Liver (tissue), 9 donors: ENCODE measurements around the gene PBX4. TPM values are rescaled to one million over a fixed set of nuclear protein-coding genes. Genes with fewer than 3 reads are reported as not detected.

Source experiments
- DNase-seq: peaks from one replicate; pipeline ENCODE4 v3.0.0-alpha.2; 2017; ENCODE audit warnings: low spot score
- H3K27ac ChIP-seq, 2 donors: one replicate each; pipeline ENCODE4 v1.7.0; 2013; ENCODE audit warnings: inconsistent platforms in 2 of 2, low read length in 2 of 2, control low read depth in 1 of 2, low read depth in 1 of 2, mild to moderate bottlenecking in 1 of 2
- H3K27me3 ChIP-seq, 4 donors: one replicate each; pipeline versions ENCODE4 v1.6.1 to v1.7.0; 2013; ENCODE audit warnings: low read length in 3 of 4, inconsistent platforms in 1 of 4, mild to moderate bottlenecking in 1 of 4, moderate library complexity in 1 of 4; ENCODE audit not compliant: control insufficient read depth in 4 of 4, insufficient read depth in 4 of 4
- H3K36me3 ChIP-seq, 4 donors: one replicate each; pipeline versions ENCODE4 v1.6.1 to v1.7.0; 2013; ENCODE audit warnings: low read length in 3 of 4, mild to moderate bottlenecking in 3 of 4, low read depth in 1 of 4, moderate library complexity in 1 of 4; ENCODE audit not compliant: control insufficient read depth in 4 of 4, insufficient read depth in 3 of 4
- H3K4me1 ChIP-seq, 4 donors: one replicate each; pipeline versions ENCODE4 v1.6.1 to v1.7.0; 2013; ENCODE audit warnings: low read length in 3 of 4, mild to moderate bottlenecking in 3 of 4, moderate library complexity in 1 of 4; ENCODE audit not compliant: control insufficient read depth in 4 of 4, insufficient read depth in 4 of 4
- H3K4me3 ChIP-seq, 3 donors: one replicate each; pipeline versions ENCODE4 v1.6.1 to v1.7.0; 2013; ENCODE audit warnings: low read length in 3 of 3, control low read depth in 1 of 3, low read depth in 1 of 3, mild to moderate bottlenecking in 1 of 3
- H3K9ac ChIP-seq, 2 donors: one replicate each; pipeline ENCODE4 v1.7.0; 2013; ENCODE audit warnings: low read length in 2 of 2, mild to moderate bottlenecking in 2 of 2, moderate library complexity in 2 of 2, control low read depth in 1 of 2, low read depth in 1 of 2
- H3K9me3 ChIP-seq, 4 donors: one replicate each; pipeline versions ENCODE4 v1.6.1 to v1.7.0; 2013; ENCODE audit warnings: low read length in 3 of 4; ENCODE audit not compliant: control insufficient read depth in 4 of 4
- EGR1 ChIP-seq, 2 donors: IDR thresholded peaks; 2 replicates each; pipeline ENCODE4 v1.6.1; 2016 to 2018; ENCODE audit warnings: antibody characterized with exemption in 2 of 2, low read depth in 2 of 2
- FOXA2 ChIP-seq: IDR thresholded peaks from 2 replicates; pipeline ENCODE4 v1.6.1; 2016; ENCODE audit warnings: antibody characterized with exemption
- GABPA ChIP-seq, 2 donors: IDR thresholded peaks in 1 of 2; conservative IDR thresholded peaks in 1 of 2; 2 replicates each; pipeline ENCODE4 v1.6.1; 2016; ENCODE audit warnings: antibody characterized with exemption in 2 of 2, mild to moderate bottlenecking in 1 of 2, moderate library complexity in 1 of 2
- HNF4A ChIP-seq, 2 donors: conservative IDR thresholded peaks; 2 replicates each; pipeline ENCODE4 v1.6.1; 2016; ENCODE audit warnings: antibody characterized with exemption in 2 of 2, mild to moderate bottlenecking in 2 of 2
- HNF4G ChIP-seq: IDR thresholded peaks from 2 replicates; pipeline ENCODE4 v1.6.1; 2016; ENCODE audit warnings: antibody characterized with exemption
- NR2F2 ChIP-seq: IDR thresholded peaks from 2 replicates; pipeline ENCODE4 v1.6.1; 2016; ENCODE audit warnings: antibody characterized with exemption
- RAD21 ChIP-seq, 2 donors: IDR thresholded peaks; 2 replicates each; pipeline ENCODE4 v1.6.1; 2016; ENCODE audit warnings: antibody characterized with exemption in 2 of 2, mild to moderate bottlenecking in 2 of 2
- SP1 ChIP-seq: IDR thresholded peaks from 2 replicates; pipeline ENCODE4 v1.6.1; 2018; ENCODE audit warnings: antibody characterized with exemption, mild to moderate bottlenecking
- TAF1 ChIP-seq: conservative IDR thresholded peaks from 2 replicates; pipeline ENCODE4 v1.6.1; 2016; ENCODE audit warnings: antibody characterized with exemption, mild to moderate bottlenecking
- YY1 ChIP-seq: IDR thresholded peaks from 2 replicates; pipeline ENCODE4 v1.6.1; 2016; ENCODE audit warnings: antibody characterized with exemption, mild to moderate bottlenecking
- WGBS: extraction: QIAGEN DNeasy Blood & Tissue Kit; methylation state at CpG from one replicate; pipeline ENCODE4 v1.1.7; 2013; 5-methylcytosine and 5-hydroxymethylcytosine counted together
- polyA plus RNA-seq, 2 donors: library from polyadenylated mRNA; stranded (reverse) in 1 of 2; unstranded in 1 of 2; fragments of 200-250 nt in 1 of 2; fragments of >200 nt in 1 of 2; fragmentation: Nextera tagmentation in 1 of 2; extraction: Ambion mirVana in 1 of 2; gene quantifications; one replicate each; pipeline versions ENCODE4 v1.2.1 to v1.2.3, GENCODE V29; 2013 to 2015
- total RNA-seq, 2 donors: library from RNA; depleted of rRNA; stranded (reverse); fragments of >200 nt; gene quantifications; one replicate each; pipeline ENCODE4 v1.2.3, GENCODE V29; 2014
- TF ChIP-seq, protein P1 (sequence below): IDR thresholded peaks from 2 replicates; pipeline ENCODE4 v1.6.1; 2016; ENCODE audit warnings: antibody characterized with exemption
- TF ChIP-seq, protein P2 (sequence below): fragments of 150-350 bp; IDR thresholded peaks from 2 replicates; pipeline ENCODE4 v1.5.1; 2017; ENCODE audit warnings: improper control_type of control experiment, low read depth, low read length; ENCODE audit not compliant: missing input control
- TF ChIP-seq, protein P3 (sequence below): IDR thresholded peaks from 2 replicates; pipeline ENCODE4 v1.6.1; 2016; ENCODE audit warnings: antibody characterized with exemption
- TF ChIP-seq, protein P4 (sequence below): IDR thresholded peaks from 2 replicates; pipeline ENCODE4 v1.6.1; 2016; ENCODE audit warnings: antibody characterized with exemption
- donor health status: healthy.
- donor health status: healthy.
- donor health status: healthy.
- donor health status: healthy.
- donor health status: healthy.

The PBX4 gene
- total and polyA plus RNA-seq, 4 donors = 0.19 to 0.59 (median 0.21) TPM; not detected in 1

DNA sequence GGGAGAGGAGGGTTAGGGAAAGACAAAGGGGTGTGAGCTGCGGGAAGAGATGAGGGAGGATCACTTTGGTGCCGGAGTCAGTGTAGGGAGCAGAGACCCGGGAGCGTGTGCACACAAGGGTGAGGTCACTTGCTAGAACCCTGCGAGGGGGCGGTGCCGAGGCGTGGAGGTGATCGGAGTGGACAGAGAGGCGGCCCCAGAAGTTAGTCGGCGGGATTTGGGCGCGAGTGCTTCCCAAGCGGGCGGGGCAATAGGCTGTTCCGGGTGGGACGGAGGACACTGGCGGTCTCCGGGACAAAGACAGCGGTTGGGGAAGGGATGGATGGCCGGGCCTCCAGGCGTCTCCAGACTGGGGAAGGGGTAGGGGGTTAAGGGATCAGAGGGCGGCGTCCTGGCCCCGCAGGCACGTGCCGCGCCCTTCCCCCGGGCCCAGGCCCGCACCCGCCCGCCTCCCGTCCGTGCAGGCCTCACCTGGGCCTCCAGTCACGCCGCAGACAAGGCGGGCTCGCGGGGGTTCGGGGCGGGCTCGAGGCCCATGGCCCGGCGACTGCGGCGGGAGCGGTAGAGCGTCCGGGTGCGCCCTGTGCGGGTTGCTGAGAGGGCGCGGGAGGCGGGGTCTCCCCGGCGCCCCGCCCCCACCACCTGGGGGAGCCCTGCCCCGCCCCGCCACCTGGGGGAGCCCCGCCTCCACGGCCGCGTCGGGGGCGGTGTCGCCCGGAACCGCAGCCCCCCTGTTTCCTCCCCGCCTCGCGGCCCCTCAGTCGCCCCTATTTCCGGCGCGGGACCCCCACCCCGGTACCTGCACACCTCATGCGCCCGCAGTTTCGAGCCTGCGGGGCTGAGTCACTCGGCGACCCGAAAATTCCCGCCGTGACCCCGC, 9.4 kb upstream of the PBX4 start, which contains the start of gene LPAR2:
Gene LPAR2 (minus strand): TSS at position 600 of the 880 bp plus-strand sequence. CDS start 945 bp downstream, outside the sequence.
- H3K27me3 ChIP-seq = peaks cover 0 to 2% (median 0%) of the 10 kb centered on the region in 4 donors
- H3K27ac ChIP-seq = peak within 1 kb of the TSS in 1 of 2 donors; percentile 28
- peaks cover 0 to 8% (median 3%) of the 10 kb centered on the region in 4 donors for H3K4me1 ChIP-seq
- no peak within 1 kb of the TSS for H3K9ac ChIP-seq
- DNase-seq = peak; percentile 34
- WGBS = 5% methylated on average over 87 of the region's 87 CpGs
- no peaks in the 10 kb centered on the region for H3K9me3 ChIP-seq
- TF ChIP-seq EGR1 (IDR thresholded peaks at IDR 0.05; ENCODE audit: low read depth in 2 of 2) (no peak), TAF1 (no peak), HNF4A (conservative IDR thresholded peaks at IDR 0.05) (no peak), NR2F2 (no peak)
- TF ChIP-seq, protein P1, sequence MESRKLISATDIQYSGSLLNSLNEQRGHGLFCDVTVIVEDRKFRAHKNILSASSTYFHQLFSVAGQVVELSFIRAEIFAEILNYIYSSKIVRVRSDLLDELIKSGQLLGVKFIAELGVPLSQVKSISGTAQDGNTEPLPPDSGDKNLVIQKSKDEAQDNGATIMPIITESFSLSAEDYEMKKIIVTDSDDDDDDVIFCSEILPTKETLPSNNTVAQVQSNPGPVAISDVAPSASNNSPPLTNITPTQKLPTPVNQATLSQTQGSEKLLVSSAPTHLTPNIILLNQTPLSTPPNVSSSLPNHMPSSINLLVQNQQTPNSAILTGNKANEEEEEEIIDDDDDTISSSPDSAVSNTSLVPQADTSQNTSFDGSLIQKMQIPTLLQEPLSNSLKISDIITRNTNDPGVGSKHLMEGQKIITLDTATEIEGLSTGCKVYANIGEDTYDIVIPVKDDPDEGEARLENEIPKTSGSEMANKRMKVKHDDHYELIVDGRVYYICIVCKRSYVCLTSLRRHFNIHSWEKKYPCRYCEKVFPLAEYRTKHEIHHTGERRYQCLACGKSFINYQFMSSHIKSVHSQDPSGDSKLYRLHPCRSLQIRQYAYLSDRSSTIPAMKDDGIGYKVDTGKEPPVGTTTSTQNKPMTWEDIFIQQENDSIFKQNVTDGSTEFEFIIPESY = no peak
- peak within 1 kb of the TSS in 1 of 3 donors; percentile 44 for H3K4me3 ChIP-seq
- peaks cover 0 to 3% (median 0%) of the 10 kb centered on the region in 4 donors for H3K36me3 ChIP-seq

DNA sequence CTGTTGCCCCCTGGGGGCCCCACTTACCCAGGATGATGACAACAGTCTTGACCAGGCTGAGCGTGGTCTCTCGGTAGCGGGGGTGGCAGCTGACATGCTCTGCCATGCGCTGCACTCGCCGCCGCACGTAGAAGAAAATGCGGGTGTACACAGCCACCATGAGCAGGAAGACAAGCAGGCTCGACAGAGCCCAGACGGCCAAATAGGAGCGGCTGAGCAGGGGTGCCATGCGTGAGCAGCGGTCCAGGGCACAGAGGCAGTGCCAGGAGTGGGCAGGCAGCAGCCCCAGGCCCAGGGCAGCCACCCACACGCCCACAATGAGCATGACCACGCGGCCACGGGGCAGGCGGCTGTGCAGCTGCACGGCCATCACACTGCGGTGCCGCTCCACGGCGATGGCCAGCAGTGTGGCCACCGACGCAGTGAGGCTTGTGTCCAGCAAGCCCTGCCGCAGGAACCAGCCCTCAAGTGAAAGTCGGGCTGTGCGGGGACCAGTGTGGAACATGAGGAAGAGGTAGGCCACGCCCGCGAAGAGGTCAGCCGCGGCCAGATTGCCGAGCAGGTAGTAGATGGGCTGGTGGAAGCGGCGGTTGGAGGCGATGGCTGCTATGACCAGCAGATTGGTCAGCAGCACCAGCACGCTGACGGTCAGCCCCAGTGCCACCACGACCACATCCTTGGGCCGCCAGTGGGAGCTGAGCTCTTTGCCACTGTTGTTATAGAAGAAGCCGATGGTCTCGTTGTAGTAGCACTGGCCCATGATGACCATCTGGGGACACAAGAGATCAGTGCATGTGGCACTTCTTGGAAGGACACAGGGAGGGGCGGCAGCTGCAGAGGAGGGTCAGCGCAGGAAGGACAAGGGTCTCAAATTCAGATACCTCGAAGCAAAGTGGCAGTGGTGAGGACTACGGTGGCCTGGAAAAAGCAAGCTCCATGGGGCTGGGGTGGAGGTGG, 8.3 kb upstream of the PBX4 start:
- whole genome bisulfite sequencing = 94% methylated on average over 48 of the region's 48 CpGs
- no peak overlapping the region for H3K27ac ChIP-seq
- DNase-seq = no peak
- peaks cover 0 to 8% (median 3%) of the 10 kb centered on the region in 4 donors for H3K4me1 ChIP-seq
- H3K9ac ChIP-seq = no peak overlapping the region
- TF ChIP-seq FOXA2 (no peak), NR2F2 (no peak), SP1 (no peak), GABPA (IDR thresholded peaks at IDR 0.05 in 1 of 2, conservative IDR thresholded peaks at IDR 0.05 in 1 of 2) (no peak), YY1 (no peak), HNF4G (no peak), RAD21 (IDR thresholded peaks at IDR 0.05) (no peak), HNF4A (conservative IDR thresholded peaks at IDR 0.05) (no peak)
- TF ChIP-seq, protein P2, sequence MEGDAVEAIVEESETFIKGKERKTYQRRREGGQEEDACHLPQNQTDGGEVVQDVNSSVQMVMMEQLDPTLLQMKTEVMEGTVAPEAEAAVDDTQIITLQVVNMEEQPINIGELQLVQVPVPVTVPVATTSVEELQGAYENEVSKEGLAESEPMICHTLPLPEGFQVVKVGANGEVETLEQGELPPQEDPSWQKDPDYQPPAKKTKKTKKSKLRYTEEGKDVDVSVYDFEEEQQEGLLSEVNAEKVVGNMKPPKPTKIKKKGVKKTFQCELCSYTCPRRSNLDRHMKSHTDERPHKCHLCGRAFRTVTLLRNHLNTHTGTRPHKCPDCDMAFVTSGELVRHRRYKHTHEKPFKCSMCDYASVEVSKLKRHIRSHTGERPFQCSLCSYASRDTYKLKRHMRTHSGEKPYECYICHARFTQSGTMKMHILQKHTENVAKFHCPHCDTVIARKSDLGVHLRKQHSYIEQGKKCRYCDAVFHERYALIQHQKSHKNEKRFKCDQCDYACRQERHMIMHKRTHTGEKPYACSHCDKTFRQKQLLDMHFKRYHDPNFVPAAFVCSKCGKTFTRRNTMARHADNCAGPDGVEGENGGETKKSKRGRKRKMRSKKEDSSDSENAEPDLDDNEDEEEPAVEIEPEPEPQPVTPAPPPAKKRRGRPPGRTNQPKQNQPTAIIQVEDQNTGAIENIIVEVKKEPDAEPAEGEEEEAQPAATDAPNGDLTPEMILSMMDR = no peak
- TF ChIP-seq, protein P3, sequence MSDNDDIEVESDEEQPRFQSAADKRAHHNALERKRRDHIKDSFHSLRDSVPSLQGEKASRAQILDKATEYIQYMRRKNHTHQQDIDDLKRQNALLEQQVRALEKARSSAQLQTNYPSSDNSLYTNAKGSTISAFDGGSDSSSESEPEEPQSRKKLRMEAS = no peak
- TF ChIP-seq, protein P4, sequence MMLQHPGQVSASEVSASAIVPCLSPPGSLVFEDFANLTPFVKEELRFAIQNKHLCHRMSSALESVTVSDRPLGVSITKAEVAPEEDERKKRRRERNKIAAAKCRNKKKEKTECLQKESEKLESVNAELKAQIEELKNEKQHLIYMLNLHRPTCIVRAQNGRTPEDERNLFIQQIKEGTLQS = no peak
- TF ChIP-seq, protein P1 = no peak
- H3K4me3 ChIP-seq = peak overlapping the region in 1 of 3 donors; percentile 44
- H3K36me3 ChIP-seq = peaks cover 0 to 3% (median 0%) of the 10 kb centered on the region in 4 donors
- no peaks in the 10 kb centered on the region for H3K9me3 ChIP-seq
- H3K27me3 ChIP-seq = peaks cover 0 to 2% (median 0%) of the 10 kb centered on the region in 4 donors
